ENCODE data around the gene SLC25A42. TPM values are rescaled to one million over a fixed set of nuclear protein-coding genes. Genes with fewer than 3 reads are reported as not detected.
"Not testable (repeated sequence)": the region's sequence is repeated elsewhere in the genome, so short reads cannot be mapped to it uniquely, and the experiment has no call there.

SLC25A42 gene
- total RNA-seq, 3 donors from 2014 or later: 9.4 to 11.7 (median 9.8) TPM

GRCh38 chr19:19145684-19146608, 82.2 kb downstream of the SLC25A42 start:
- no peaks in the 10 kb centered on the region for H3K9me3 ChIP-seq
- ATAC-seq: peak; percentile 97

GRCh38 chr19:19146865-19147264, 83.1 kb downstream of the SLC25A42 start:
- TF ChIP-seq CTCF (IDR thresholded peaks at IDR 0.05): no peak
- H3K36me3 ChIP-seq (ENCODE audit: low read depth): no peaks in the 10 kb centered on the region
- intact Hi-C loops (cut with DNase I, micrococcal nuclease): no loop called here
- ATAC-seq (no peak), DNase-seq (no peak)
- H3K9me3 ChIP-seq: no peaks in the 10 kb centered on the region
- H3K4me1 ChIP-seq (ENCODE audit: low read depth): no peaks in the 10 kb centered on the region
- no peak overlapping the region for H3K4me3 ChIP-seq

More at GRCh38 chr19:19145684-19146608, 82.2 kb downstream of the SLC25A42 start:
- no peak overlapping the region for H3K4me3 ChIP-seq
- intact Hi-C loops (cut with DNase I, micrococcal nuclease): no loop called here
- TF ChIP-seq CTCF (IDR thresholded peaks at IDR 0.05): peak; percentile 97
- no peaks in the 10 kb centered on the region for H3K4me1 ChIP-seq (ENCODE audit: low read depth)
- H3K36me3 ChIP-seq (ENCODE audit: low read depth): no peaks in the 10 kb centered on the region
- DNase-seq: peak; percentile 85 to 90 (median 89)

- no peaks in the 10 kb centered on the region for H3K9me3 ChIP-seq
- intact Hi-C loops (cut with DNase I, micrococcal nuclease): no loop called here
- no peaks in the 10 kb centered on the region for H3K4me1 ChIP-seq (ENCODE audit: low read depth)
- H3K4me3 ChIP-seq: no peak overlapping the region
- ATAC-seq (no peak), DNase-seq (no peak)
- no peak for TF ChIP-seq CTCF (IDR thresholded peaks at IDR 0.05)
- no peaks in the 10 kb centered on the region for H3K36me3 ChIP-seq (ENCODE audit: low read depth)
Measured at GRCh38 chr19:19147344-19147743, 83.5 kb downstream of the SLC25A42 start.

- H3K36me3 ChIP-seq (ENCODE audit: low read depth); H3K4me1 ChIP-seq (ENCODE audit: low read depth); DNase-seq; intact Hi-C loops (cut with DNase I, micrococcal nuclease); ATAC-seq; H3K4me3 ChIP-seq; H3K9me3 ChIP-seq: not testable (repeated sequence)
Measured at GRCh38 chr19:19148504-19148903, 84.7 kb downstream of the SLC25A42 start.

GRCh38 chr19:19149435-19149834, 85.6 kb downstream of the SLC25A42 start:
- Histone ChIP-seq H3K9me3 (no peaks in the 10 kb centered on the region), H3K36me3 (ENCODE audit: low read depth) (no peaks in the 10 kb centered on the region), H3K4me1 (ENCODE audit: low read depth) (no peaks in the 10 kb centered on the region), H3K4me3 (no peak overlapping the region)
- no peak for ATAC-seq
- intact Hi-C loops (cut with DNase I, micrococcal nuclease): no loop called here
- no peak for DNase-seq
- no peak for TF ChIP-seq CTCF (IDR thresholded peaks at IDR 0.05)

GRCh38 chr19:19151418-19151817, 87.6 kb downstream of the SLC25A42 start:
- Histone ChIP-seq H3K4me1 (ENCODE audit: low read depth) (no peaks in the 10 kb centered on the region), H3K36me3 (ENCODE audit: low read depth) (no peaks in the 10 kb centered on the region), H3K9me3 (no peaks in the 10 kb centered on the region), H3K4me3 (no peak overlapping the region)
- peak; percentile 22 for ATAC-seq
- no peak for TF ChIP-seq CTCF (IDR thresholded peaks at IDR 0.05)
- no peak for DNase-seq
- intact Hi-C loops (cut with DNase I, micrococcal nuclease): no loop called here
